ENCODE results near the gene SRBD1.

Gene SRBD1

GRCh38 chr2:45545943-45546342 lies 65.1 kb downstream of the SRBD1 start:
- H3K4me3 ChIP-seq (ENCODE audit: control insufficient read depth, low read depth, low read length): no peak overlapping the region
- TF ChIP-seq CTCF (IDR thresholded peaks at IDR 0.05; ENCODE audit: control insufficient read depth, insufficient read depth, low read depth, low read length, missing control alignments): no peak
- no peak for DNase-seq (ENCODE audit: low read depth)

GRCh38 chr2:45543257-45543656 lies 67.8 kb downstream of the SRBD1 start:
- no peak overlapping the region for H3K4me3 ChIP-seq (ENCODE audit: control insufficient read depth, low read depth, low read length)
- no peak for DNase-seq (ENCODE audit: low read depth)
- TF ChIP-seq CTCF (IDR thresholded peaks at IDR 0.05; ENCODE audit: control insufficient read depth, insufficient read depth, low read depth, low read length, missing control alignments): no peak

GRCh38 chr2:45542013-45542412 lies 69.1 kb downstream of the SRBD1 start:
- no peak for TF ChIP-seq CTCF (IDR thresholded peaks at IDR 0.05; ENCODE audit: control insufficient read depth, insufficient read depth, low read depth, low read length, missing control alignments)

GRCh38 chr2:45541450-45541849 lies 69.6 kb downstream of the SRBD1 start:
- no peak for DNase-seq (ENCODE audit: low read depth)
- TF ChIP-seq CTCF (IDR thresholded peaks at IDR 0.05; ENCODE audit: control insufficient read depth, insufficient read depth, low read depth, low read length, missing control alignments): no peak

More at GRCh38 chr2:45542013-45542412, 69.1 kb downstream of the SRBD1 start:
- H3K4me3 ChIP-seq (ENCODE audit: control insufficient read depth, low read depth, low read length): no peak overlapping the region
- no peak for DNase-seq (ENCODE audit: low read depth)

GRCh38 chr2:45540942-45541341 lies 70.1 kb downstream of the SRBD1 start:
- no peak for TF ChIP-seq CTCF (IDR thresholded peaks at IDR 0.05; ENCODE audit: control insufficient read depth, insufficient read depth, low read depth, low read length, missing control alignments)
- no peak overlapping the region for H3K4me3 ChIP-seq (ENCODE audit: control insufficient read depth, low read depth, low read length)
- no peak for DNase-seq (ENCODE audit: low read depth)

More at GRCh38 chr2:45541450-45541849, 69.6 kb downstream of the SRBD1 start:
- H3K4me3 ChIP-seq (ENCODE audit: control insufficient read depth, low read depth, low read length): no peak overlapping the region

- no peak for TF ChIP-seq CTCF (IDR thresholded peaks at IDR 0.05; ENCODE audit: control insufficient read depth, insufficient read depth, low read depth, low read length, missing control alignments)
- no peak for DNase-seq (ENCODE audit: low read depth)
These were observed 77.3 kb downstream of the SRBD1 start for GRCh38 chr2:45533771-45534170.

GRCh38 chr2:45532181-45532580 lies 78.9 kb downstream of the SRBD1 start:
- no peak for DNase-seq (ENCODE audit: low read depth)
- no peak overlapping the region for H3K4me3 ChIP-seq (ENCODE audit: control insufficient read depth, low read depth, low read length)
- TF ChIP-seq CTCF (IDR thresholded peaks at IDR 0.05; ENCODE audit: control insufficient read depth, insufficient read depth, low read depth, low read length, missing control alignments): no peak

More at GRCh38 chr2:45533771-45534170, 77.3 kb downstream of the SRBD1 start:
- no peak overlapping the region for H3K4me3 ChIP-seq (ENCODE audit: control insufficient read depth, low read depth, low read length)

All from AG09309 (cell line).